Mucosa of rectum (tissue), 2 donors: Measurements from ENCODE around the gene SERPINA5.

Experiments
- H3K27ac ChIP-seq, 2 donors: one replicate each; pipeline ENCODE4 v1.7.0; 2013; ENCODE audit warnings: inconsistent platforms in 2 of 2, low read depth in 2 of 2, low read length in 2 of 2
- H3K27me3 ChIP-seq, 2 donors: one replicate each; pipeline ENCODE4 v1.7.0; 2013; ENCODE audit warnings: low read length in 2 of 2; ENCODE audit not compliant: control insufficient read depth in 2 of 2, insufficient read depth in 2 of 2
- H3K36me3 ChIP-seq, 2 donors: one replicate each; pipeline ENCODE4 v1.7.0; 2013; ENCODE audit warnings: low read length in 2 of 2; ENCODE audit not compliant: control insufficient read depth in 2 of 2, insufficient read depth in 2 of 2
- H3K4me1 ChIP-seq, 2 donors: one replicate each; pipeline ENCODE4 v1.7.0; 2013; ENCODE audit warnings: low read length in 2 of 2, mild to moderate bottlenecking in 1 of 2; ENCODE audit not compliant: control insufficient read depth in 2 of 2, insufficient read depth in 2 of 2
- H3K4me3 ChIP-seq, 2 donors: one replicate each; pipeline ENCODE4 v1.7.0; 2013; ENCODE audit warnings: low read length in 2 of 2
- H3K9ac ChIP-seq, 2 donors: one replicate each; pipeline ENCODE4 v1.7.0; 2013; ENCODE audit warnings: low read length in 2 of 2, low read depth in 1 of 2, mild to moderate bottlenecking in 1 of 2
- H3K9me3 ChIP-seq, 2 donors: one replicate each; pipeline ENCODE4 v1.7.0; 2013; ENCODE audit warnings: low read length in 2 of 2; ENCODE audit not compliant: control insufficient read depth in 2 of 2
- donor health status: healthy.
- donor health status: Normal muscosa, but diverticular disease.

The SERPINA5 gene, protein sequence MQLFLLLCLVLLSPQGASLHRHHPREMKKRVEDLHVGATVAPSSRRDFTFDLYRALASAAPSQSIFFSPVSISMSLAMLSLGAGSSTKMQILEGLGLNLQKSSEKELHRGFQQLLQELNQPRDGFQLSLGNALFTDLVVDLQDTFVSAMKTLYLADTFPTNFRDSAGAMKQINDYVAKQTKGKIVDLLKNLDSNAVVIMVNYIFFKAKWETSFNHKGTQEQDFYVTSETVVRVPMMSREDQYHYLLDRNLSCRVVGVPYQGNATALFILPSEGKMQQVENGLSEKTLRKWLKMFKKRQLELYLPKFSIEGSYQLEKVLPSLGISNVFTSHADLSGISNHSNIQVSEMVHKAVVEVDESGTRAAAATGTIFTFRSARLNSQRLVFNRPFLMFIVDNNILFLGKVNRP

DNA sequence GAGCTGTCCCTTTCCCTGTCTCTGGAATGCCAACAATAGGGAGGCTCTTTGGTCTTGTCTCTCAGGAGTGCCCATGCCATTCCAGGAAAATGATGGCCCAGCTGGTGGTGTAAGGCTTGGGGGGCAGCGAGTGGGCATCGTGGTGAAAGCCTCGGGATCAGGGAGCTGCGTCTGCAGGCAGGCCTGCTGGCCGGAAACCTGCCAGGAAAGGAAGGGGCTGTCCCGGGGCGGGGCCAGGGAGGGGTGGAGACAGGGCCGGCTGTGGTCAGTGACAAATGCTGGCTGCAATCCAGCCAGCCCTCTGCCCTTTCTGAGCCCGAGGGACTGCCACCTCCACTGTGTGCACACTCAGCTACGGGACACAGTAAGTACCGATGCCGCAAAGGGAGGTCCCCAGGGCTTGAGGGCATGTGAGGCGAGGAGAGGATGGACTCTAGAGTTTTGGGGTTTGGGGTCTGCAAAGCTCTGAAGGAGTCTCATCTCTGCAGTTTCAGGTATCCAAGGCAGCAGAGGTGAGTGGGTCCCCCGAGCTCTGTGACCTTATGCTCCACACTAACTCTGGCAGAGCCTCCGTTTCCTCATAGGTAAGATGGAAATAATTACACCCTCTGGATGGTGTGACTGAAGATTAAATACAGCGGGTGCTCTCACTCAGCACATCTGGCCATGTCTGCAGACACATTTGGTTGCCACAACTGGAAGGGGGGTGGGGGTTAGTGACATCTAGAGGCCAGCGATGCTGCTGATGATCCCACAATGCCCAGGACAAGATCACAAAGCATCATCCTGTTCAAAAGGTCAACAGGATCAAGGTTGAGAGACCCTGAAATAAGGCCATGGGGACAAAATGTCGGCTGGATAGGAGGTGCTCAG is at the start of gene SERPINA5:
Gene SERPINA5 (plus strand): TSS at position 300 of the 873 bp plus-strand sequence. CDS start 5,937 bp downstream, outside the sequence.
- Histone ChIP-seq H3K27ac (no peak within 1 kb of the TSS), H3K4me3 (no peak within 1 kb of the TSS), H3K9ac (no peak within 1 kb of the TSS), H3K27me3 (no peaks in the 10 kb centered on the region), H3K36me3 (no peaks in the 10 kb centered on the region), H3K4me1 (no peaks in the 10 kb centered on the region), H3K9me3 (no peaks in the 10 kb centered on the region)

DNA sequence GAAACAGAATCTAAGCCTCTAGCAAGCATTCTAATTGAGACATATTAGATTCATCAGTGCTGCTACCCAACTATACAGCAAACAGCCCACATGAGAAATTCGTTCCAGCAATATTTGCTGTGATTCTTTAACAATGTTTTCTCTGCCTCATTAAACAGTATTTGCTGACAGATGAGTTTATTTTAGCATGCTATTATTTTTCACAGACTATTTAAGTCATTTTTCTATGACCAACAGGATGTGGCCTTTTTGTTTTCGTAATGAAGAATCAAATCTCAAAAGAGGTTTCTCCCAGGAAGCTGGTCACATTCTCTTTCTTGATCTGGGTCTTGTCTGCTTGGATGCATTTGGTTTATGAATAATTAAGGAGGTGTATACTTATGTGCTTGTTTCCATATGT is 48.8 kb upstream of the SERPINA5 start:
- peaks cover 2 to 3% of the 10 kb centered on the region in 2 donors for H3K27me3 ChIP-seq

DNA sequence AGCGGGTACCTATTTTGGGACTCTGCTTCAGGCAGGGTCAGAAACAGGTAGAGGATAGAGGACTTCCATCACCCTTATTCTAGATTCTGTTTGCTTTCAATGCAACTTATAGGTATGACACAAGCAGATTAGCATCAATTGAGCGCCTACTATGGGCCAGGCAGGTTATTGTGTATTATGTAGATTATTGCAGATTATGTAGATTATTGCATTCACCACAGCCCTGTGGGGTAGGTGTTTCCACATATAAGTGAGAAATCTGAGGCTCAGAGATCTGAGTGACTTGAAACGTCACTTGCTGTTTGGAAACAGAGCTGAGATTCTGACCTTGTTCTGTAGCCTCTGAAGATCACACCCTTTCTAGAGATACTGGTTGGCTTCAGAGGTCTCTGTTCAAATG is 45.7 kb upstream of the SERPINA5 start:
- H3K27me3 ChIP-seq: peaks cover 3 to 4% of the 10 kb centered on the region in 2 donors
- H3K9ac ChIP-seq: no peak overlapping the region
- H3K9me3 ChIP-seq: peaks cover 0 to 2% of the 10 kb centered on the region in 2 donors
- H3K36me3 ChIP-seq: no peaks in the 10 kb centered on the region
- H3K4me1 ChIP-seq: no peaks in the 10 kb centered on the region
- no peak overlapping the region for H3K4me3 ChIP-seq
- H3K27ac ChIP-seq: no peak overlapping the region

More for the DNA sequence above, 48.8 kb upstream of the SERPINA5 start:
- no peaks in the 10 kb centered on the region for H3K4me1 ChIP-seq
- no peak overlapping the region for H3K27ac ChIP-seq
- H3K9me3 ChIP-seq: peaks cover 0 to 2% of the 10 kb centered on the region in 2 donors
- no peaks in the 10 kb centered on the region for H3K36me3 ChIP-seq
- H3K4me3 ChIP-seq: no peak overlapping the region
- H3K9ac ChIP-seq: no peak overlapping the region

DNA sequence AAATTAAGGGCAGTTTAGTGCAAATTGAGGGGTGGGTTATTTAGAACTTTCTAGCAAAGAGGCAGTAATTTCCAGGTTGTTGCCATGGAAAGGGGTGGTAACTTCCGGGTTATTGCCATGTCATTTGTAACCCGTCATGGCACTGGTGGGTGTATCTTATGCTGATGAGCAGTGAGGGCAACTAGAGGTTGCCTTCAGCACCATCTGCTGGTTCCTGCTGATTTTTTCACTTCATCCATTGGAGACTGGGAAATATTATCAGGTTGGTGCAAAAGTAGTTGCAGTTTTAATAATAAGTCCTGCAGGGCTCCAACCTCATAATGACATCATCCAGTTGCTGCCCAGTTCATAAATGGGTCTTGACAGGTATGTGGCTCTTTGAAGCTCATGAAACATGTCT is 44.4 kb upstream of the SERPINA5 start:
- H3K27me3 ChIP-seq: peaks cover 3 to 4% of the 10 kb centered on the region in 2 donors
- no peaks in the 10 kb centered on the region for H3K4me1 ChIP-seq
- no peak overlapping the region for H3K9ac ChIP-seq
- H3K27ac ChIP-seq: no peak overlapping the region
- H3K9me3 ChIP-seq: no peaks in the 10 kb centered on the region
- H3K36me3 ChIP-seq: no peaks in the 10 kb centered on the region
- no peak overlapping the region for H3K4me3 ChIP-seq

DNA sequence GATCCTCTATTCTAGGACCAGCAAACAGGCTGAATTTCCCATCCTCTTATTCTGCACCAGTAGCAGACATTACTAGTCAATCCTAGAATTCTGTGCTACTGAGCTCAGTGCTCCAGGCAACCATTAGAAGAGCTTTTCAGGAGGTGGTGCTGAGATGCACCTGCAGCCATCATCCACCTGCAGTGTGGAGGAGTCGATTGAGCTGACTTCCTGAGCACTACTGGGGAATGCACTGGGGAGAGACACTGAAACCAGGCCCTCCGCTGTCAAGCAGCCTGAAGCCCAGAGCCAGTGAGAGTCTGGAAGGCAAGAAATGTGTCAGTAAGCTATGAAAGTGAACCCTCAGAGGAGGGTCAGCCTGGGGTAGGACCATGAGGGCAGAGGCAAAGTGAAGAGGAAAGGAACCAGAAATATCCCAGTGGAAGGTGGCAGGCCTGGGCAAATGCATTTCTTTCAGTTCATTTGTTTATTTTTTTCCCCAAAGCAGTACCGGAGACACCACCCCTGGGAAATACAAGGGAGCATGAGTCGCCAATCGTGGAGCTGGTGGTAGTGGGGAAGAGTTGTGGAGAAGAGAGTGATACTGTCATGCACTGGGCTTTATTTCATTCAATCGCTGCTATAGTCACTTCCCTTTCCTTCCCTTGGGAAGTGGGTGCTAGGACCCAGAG is 43.0 kb upstream of the SERPINA5 start:
- no peak overlapping the region for H3K4me3 ChIP-seq
- H3K4me1 ChIP-seq: no peaks in the 10 kb centered on the region
- no peak overlapping the region for H3K27ac ChIP-seq
- H3K9ac ChIP-seq: no peak overlapping the region
- no peaks in the 10 kb centered on the region for H3K9me3 ChIP-seq
- H3K27me3 ChIP-seq: peaks cover 3 to 4% of the 10 kb centered on the region in 2 donors
- no peaks in the 10 kb centered on the region for H3K36me3 ChIP-seq

DNA sequence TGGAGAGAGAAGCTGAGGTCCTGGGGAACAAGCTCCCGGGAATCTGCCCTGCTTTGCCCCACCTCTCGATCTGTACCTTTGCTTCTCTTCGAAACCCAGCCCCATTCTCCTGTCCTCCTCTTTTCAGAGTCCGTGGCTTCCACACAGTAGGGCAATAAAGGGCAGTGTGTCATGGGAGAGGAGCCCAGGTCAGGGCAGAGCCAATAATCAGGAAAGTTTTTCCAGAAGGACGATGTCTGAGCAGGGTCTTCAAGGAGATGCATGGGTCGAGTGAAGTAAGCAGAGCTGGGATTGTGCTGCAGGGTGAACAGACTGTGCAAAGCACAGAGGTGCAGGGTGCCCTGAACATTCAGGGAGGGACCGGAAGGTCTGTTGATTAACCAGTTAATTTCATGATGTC is 42.0 kb upstream of the SERPINA5 start:
- Histone ChIP-seq H3K4me3 (no peak overlapping the region), H3K9ac (no peak overlapping the region), H3K27me3 (peaks cover 3 to 4% of the 10 kb centered on the region in 2 donors), H3K27ac (no peak overlapping the region), H3K4me1 (no peaks in the 10 kb centered on the region), H3K9me3 (no peaks in the 10 kb centered on the region), H3K36me3 (no peaks in the 10 kb centered on the region)

DNA sequence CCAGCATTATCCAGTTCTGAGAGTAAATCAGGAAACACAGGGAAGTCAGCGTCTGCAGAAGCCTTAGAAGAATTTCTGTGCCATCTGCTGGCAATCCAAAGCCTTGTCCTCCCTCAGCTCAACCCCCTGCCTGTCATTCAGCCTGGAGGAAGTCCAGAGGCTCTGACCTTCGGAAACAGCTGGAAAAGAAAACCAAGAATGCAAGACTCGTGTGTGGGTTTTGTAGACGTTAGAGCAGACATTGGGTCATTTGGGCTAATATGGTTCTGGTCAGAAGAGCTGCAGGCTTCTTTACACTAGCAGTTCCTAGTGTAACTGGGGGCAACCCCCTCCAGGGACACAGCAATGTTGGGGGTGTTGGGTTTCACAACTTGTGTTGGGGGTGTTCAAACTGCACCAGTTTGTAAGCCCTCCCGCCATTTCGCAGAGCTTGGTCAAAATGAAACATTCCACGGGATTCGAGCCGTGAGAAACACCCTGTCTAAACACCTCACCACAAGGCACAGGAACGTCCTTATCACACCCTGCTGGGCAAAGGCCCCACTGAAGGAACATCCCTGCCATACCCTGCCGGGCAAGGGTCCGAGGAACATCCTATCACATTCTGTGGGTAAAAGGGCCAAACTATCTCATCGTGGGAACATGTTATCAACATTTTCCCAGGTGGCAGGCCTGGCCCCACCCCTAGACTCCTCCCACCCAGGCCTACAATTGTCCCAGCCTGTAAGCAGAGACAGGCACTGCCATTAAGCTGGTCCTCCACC is 41.0 kb upstream of the SERPINA5 start:
- Histone ChIP-seq H3K9ac (no peak overlapping the region), H3K4me1 (no peaks in the 10 kb centered on the region), H3K4me3 (no peak overlapping the region), H3K27me3 (peaks cover 3 to 4% of the 10 kb centered on the region in 2 donors), H3K9me3 (no peaks in the 10 kb centered on the region), H3K27ac (no peak overlapping the region), H3K36me3 (no peaks in the 10 kb centered on the region)

DNA sequence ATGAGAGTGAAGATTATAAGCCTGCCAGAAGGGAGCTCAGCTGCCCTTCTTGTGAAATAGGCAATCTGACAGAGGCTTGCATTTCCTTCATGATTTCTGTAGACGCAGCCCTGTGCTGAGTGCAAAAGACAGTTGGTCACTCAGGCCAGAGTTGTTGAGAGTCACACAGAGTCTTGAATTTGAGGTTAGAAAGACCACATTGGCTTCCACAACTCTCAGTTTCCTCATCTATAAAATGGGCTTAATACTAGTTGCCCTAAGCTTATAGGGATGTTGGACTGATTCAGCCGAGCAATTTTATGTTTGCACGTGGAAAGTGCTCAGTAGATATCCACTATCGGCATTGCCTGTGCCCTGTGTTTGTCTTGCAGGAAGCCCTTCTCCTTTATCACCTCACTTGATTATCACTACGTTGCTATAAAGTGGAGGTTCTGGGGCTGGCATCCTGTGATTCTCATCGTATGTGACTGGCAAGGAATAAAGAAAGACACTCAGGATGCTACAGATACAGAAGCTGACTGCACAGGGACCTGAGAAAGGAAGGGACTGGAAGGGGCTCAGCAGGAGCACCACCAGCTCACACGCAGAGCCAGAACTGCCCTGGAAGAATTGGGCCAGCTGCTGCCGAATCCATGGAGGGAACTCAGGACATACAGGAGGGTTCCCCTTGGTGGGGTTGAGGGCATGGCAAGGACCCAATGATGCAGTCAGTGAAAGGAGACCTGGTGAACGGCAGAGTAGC is 39.8 kb upstream of the SERPINA5 start:
- Histone ChIP-seq H3K9ac (no peak overlapping the region), H3K27me3 (peaks cover 2 to 4% of the 10 kb centered on the region in 2 donors), H3K36me3 (no peaks in the 10 kb centered on the region), H3K4me3 (no peak overlapping the region), H3K4me1 (no peaks in the 10 kb centered on the region), H3K9me3 (no peaks in the 10 kb centered on the region), H3K27ac (no peak overlapping the region)
